HG02870 (cell line): ENCODE data around the gene CPLANE2.
"Not testable (repeated sequence)": the region's sequence is repeated elsewhere in the genome, so short reads cannot be mapped to it uniquely, and the experiment has no call there.

ENCODE experiments used
- ATAC-seq: cut with Tn5 transposase; IDR thresholded peaks from one replicate; pipeline ENCODE4 v1.9.1; 2021; ENCODE audit warnings: mild to moderate bottlenecking, moderate library complexity; ENCODE audit not compliant: unreplicated experiment

Gene CPLANE2

GRCh38 chr1:16249596-16250241 is 12.7 kb upstream of the CPLANE2 start:
- no peak for ATAC-seq

GRCh38 chr1:16248603-16249516 is 11.9 kb upstream of the CPLANE2 start:
- no peak for ATAC-seq

GRCh38 chr1:16248007-16248436 is 11.0 kb upstream of the CPLANE2 start:
- no peak for ATAC-seq

- no peak for ATAC-seq
Observed at GRCh38 chr1:16247441-16247840, 10.5 kb upstream of the CPLANE2 start.

GRCh38 chr1:16246961-16247360 is 10.0 kb upstream of the CPLANE2 start:
- no peak for ATAC-seq

GRCh38 chr1:16246239-16246638 is 9.3 kb upstream of the CPLANE2 start:
- ATAC-seq = not testable (repeated sequence)

GRCh38 chr1:16245476-16246196 is 8.7 kb upstream of the CPLANE2 start:
- no peak for ATAC-seq

GRCh38 chr1:16244650-16245285 is 7.8 kb upstream of the CPLANE2 start:
- no peak for ATAC-seq

GRCh38 chr1:16243936-16244649 is 7.1 kb upstream of the CPLANE2 start:
- ATAC-seq = no peak

GRCh38 chr1:16243215-16243610 is 6.2 kb upstream of the CPLANE2 start:
- no peak for ATAC-seq

- ATAC-seq = no peak
Observed at GRCh38 chr1:16242556-16243214, 5.7 kb upstream of the CPLANE2 start.

GRCh38 chr1:16241221-16241708 is 4.3 kb upstream of the CPLANE2 start:
- no peak for ATAC-seq

GRCh38 chr1:16239972-16240491 is 3.0 kb upstream of the CPLANE2 start:
- ATAC-seq = no peak

- no peak for ATAC-seq
Observed at GRCh38 chr1:16237343-16237830, 404 bp upstream of the CPLANE2 start.

GRCh38 chr1:16235944-16236510 is 956 bp downstream of the CPLANE2 start:
- no peak for ATAC-seq

GRCh38 chr1:16235347-16235746 is 1.6 kb downstream of the CPLANE2 start:
- ATAC-seq = no peak

- ATAC-seq = no peak
Observed at GRCh38 chr1:16233431-16233830, 3.6 kb downstream of the CPLANE2 start.

GRCh38 chr1:16232316-16232710 is 4.7 kb downstream of the CPLANE2 start:
- ATAC-seq = no peak
